Measurements from ENCODE around the gene KLHL22.

DNA sequence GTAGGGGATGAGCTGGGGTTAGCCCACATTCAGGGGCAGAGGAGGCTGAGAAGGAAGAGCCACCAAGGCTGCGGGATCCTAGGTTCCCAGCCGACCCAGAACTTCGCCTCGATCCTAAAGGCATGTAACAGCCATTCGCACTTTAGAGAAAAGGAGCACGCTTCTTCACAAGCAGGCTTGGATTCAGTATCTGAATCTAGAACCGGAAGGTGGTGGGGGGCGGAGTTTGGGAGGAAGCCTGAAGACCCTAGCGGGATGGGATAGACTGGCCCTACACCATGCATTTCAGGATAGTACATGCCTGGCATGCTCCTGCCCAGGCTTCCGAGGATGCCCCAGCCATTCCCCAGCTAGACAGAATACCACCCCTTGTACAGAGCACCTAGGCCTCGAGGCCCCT is 62.4 kb downstream of the KLHL22 start:
- TF ChIP-seq POLR2A (IDR thresholded peaks at IDR 0.05; ENCODE audit: low read depth, low read length) (no peak), POLR2AphosphoS5 (IDR thresholded peaks at IDR 0.05; ENCODE audit: low read depth, low read length) (no peak)

All from GM12892 (cell line).